SK-N-MC (cell line): ENCODE data around the gene EFL1.

Source experiments
- EZH2 ChIP-seq: fragments of 200-600 bp; sonication (generic); IDR thresholded peaks from one replicate; pipeline ENCODE4 v1.6.1; 2017; ENCODE audit warnings: antibody characterized with exemption
- FOXP2 ChIP-seq: optimal IDR thresholded peaks from 2 replicates; pipeline ENCODE3; 2011; ENCODE audit warnings: mild to moderate bottlenecking, moderate library complexity; ENCODE audit not compliant: insufficient read depth; ENCODE audit errors: extremely low read length, control extremely low read depth
- POLR2AphosphoS5 ChIP-seq: IDR thresholded peaks from 2 replicates; pipeline ENCODE4 v1.6.1; 2012; ENCODE audit warnings: mild to moderate bottlenecking, low read depth, low read length, borderline replicate concordance

DNA sequence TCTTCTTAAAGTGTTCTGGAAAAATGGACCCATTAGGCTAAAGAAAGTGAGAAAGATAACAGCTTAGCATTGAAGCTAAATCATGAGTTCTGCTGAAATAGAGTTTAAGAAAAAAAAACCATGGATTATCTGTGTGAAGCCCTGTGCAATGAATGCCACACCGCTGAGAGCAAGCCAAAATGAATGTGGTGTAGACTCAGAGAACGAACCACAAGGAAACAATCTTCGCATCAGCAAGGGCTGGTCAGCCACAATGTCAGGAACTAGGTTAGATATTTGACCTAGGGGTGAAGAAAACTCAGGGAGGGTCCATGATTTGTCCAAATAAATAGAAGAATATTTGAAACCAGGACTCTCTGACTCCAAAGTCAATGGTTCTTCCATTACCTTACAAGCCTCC is 125.3 kb downstream of the EFL1 start:
- TF ChIP-seq EZH2 (no peak), POLR2AphosphoS5 (no peak), FOXP2 (no peak)
